A549 (cell line): ENCODE results near the gene ECM2. TPM values are rescaled to one million over a fixed set of nuclear protein-coding genes. Genes with fewer than 3 reads are reported as not detected.

Source experiments
- ATAC-seq, 2 experiments: fragments of 200-7000 bp in 1 of 2; fragments of >200 bp in 1 of 2; cut with Nextera tagmentation in 1 of 2; cut with Tn5 transposase in 1 of 2; 3 replicates each; pipeline versions ENCODE4 v1.8.0 to v1.9.1; 2018 to 2020; ENCODE audit warnings: mild to moderate bottlenecking in 1 of 2, moderate library complexity in 1 of 2
- CTCF ChIA-PET: fragments of 300-600 bp; sonication (Branson Sonifier 250); formaldehyde crosslinking; extraction: SDS; loops from one replicate; lab custom pipeline; 2021; ENCODE audit warnings: antibody characterized with exemption, inconsistent platforms; lab: Yijun Ruan, JAX
- POLR2A ChIA-PET: fragments of 350-600 bp; formaldehyde crosslinking; extraction: SDS; loops from one replicate; lab custom pipeline; 2021; ENCODE audit warnings: antibody characterized with exemption, inconsistent platforms; lab: Yijun Ruan, JAX
- DNase-seq, 2 experiments: peaks; one replicate each; pipeline versions ENCODE4 v3.0.0 to v3.0.0-alpha.2; 2011 to 2016; ENCODE audit warnings: low read depth in 1 of 2, low spot score in 1 of 2
- FAIRE-seq: peaks from 2 replicates; lab custom pipeline; 2011; peaks lifted over from hg19 to GRCh38; lab: Jason Lieb, UNC
- H3K27ac ChIP-seq, 2 experiments: fragments of >200 bp; sonication (Bioruptor Twin); formaldehyde crosslinking; 3 replicates each; pipeline ENCODE4 v1.5.1; 2016 to 2017
- H3K4me1 ChIP-seq: fragments of >200 bp; sonication (Bioruptor Twin); formaldehyde crosslinking; 3 replicates; pipeline ENCODE4 v1.6.1; 2016
- H3K4me2 ChIP-seq: fragments of >200 bp; sonication (Bioruptor Twin); formaldehyde crosslinking; 3 replicates; pipeline ENCODE4 v1.6.1; 2016
- H3K4me3 ChIP-seq: fragments of >200 bp; sonication (Bioruptor Twin); formaldehyde crosslinking; 3 replicates; pipeline ENCODE4 v1.5.1; 2016
- H3K9me3 ChIP-seq: fragments of >200 bp; sonication (Bioruptor Twin); formaldehyde crosslinking; 3 replicates; pipeline ENCODE4 v1.6.1; 2016
- BCL3 ChIP-seq: fragments of >200 bp; sonication (Bioruptor Twin); formaldehyde crosslinking; IDR thresholded peaks from 3 replicates; pipeline ENCODE4 v1.6.1; 2016
- BHLHE40 ChIP-seq: IDR thresholded peaks from 2 replicates; pipeline ENCODE4 v1.6.1; 2012; ENCODE audit warnings: low read depth, low read length, inconsistent platforms
- CHD4 ChIP-seq: fragments of 200-600 bp; sonication (generic); IDR thresholded peaks from 2 replicates; pipeline ENCODE4 v1.6.1; 2016; ENCODE audit warnings: antibody characterized with exemption, mild to moderate bottlenecking, borderline replicate concordance
- CTCF ChIP-seq: fragments of >200 bp; sonication (Bioruptor Twin); formaldehyde crosslinking; IDR thresholded peaks from 3 replicates; pipeline ENCODE4 v1.5.1; 2016
- EHF ChIP-seq: fragments of 250-450 bp; sonication (Bioruptor Pico); IDR thresholded peaks from 2 replicates; pipeline ENCODE4 v1.5.0; 2020; ENCODE audit warnings: mild to moderate bottlenecking
- ESRRA ChIP-seq: fragments of 150-350 bp; IDR thresholded peaks from 2 replicates; pipeline ENCODE4 v1.6.1; 2014; ENCODE audit warnings: mild to moderate bottlenecking, low read length, borderline replicate concordance
- FOSB ChIP-seq: fragments of 250-450 bp; sonication (Bioruptor Pico); IDR thresholded peaks from 2 replicates; pipeline ENCODE4 v1.5.0; 2020; ENCODE audit warnings: mild to moderate bottlenecking, moderate library complexity
- HOXA7 ChIP-seq: fragments of 250-450 bp; sonication (Bioruptor Pico); IDR thresholded peaks from 2 replicates; pipeline ENCODE4 v1.5.0; 2020; ENCODE audit warnings: mild to moderate bottlenecking, moderate library complexity
- HOXB5 ChIP-seq: fragments of 250-450 bp; sonication (Bioruptor Pico); IDR thresholded peaks from 2 replicates; pipeline ENCODE4 v1.5.0; 2020; ENCODE audit warnings: mild to moderate bottlenecking, moderate library complexity
- JUNB ChIP-seq: fragments of >200 bp; sonication (Bioruptor Twin); formaldehyde crosslinking; IDR thresholded peaks from 2 replicates; pipeline ENCODE4 v1.6.1; 2016
- MAFK ChIP-seq: fragments of 450-650 bp; IDR thresholded peaks from 2 replicates; pipeline ENCODE4 v1.6.1; 2014; ENCODE audit not compliant: partially characterized antibody
- MAX ChIP-seq: IDR thresholded peaks from 2 replicates; pipeline ENCODE4 v1.6.1; 2012
- NR3C1 ChIP-seq: fragments of >200 bp; sonication (Bioruptor Twin); formaldehyde crosslinking; IDR thresholded peaks from 3 replicates; pipeline ENCODE4 v1.6.1; 2017
- PBX3 ChIP-seq: IDR thresholded peaks from 2 replicates; pipeline ENCODE4 v1.6.1; 2012
- POLR2AphosphoS2 ChIP-seq: conservative IDR thresholded peaks from 2 replicates; pipeline ENCODE4 v1.6.1; 2012; ENCODE audit warnings: low read length, improper control_type of control experiment, inconsistent platforms
- REST ChIP-seq: fragments of 200-600 bp; sonication (generic); IDR thresholded peaks from 2 replicates; pipeline ENCODE4 v1.6.1; 2016; ENCODE audit warnings: antibody characterized with exemption, mild to moderate bottlenecking, moderate library complexity
- RNF2 ChIP-seq: fragments of 200-600 bp; sonication (generic); IDR thresholded peaks from 2 replicates; pipeline ENCODE4 v1.6.1; 2016; ENCODE audit warnings: low read depth, mild to moderate bottlenecking, antibody characterized with exemption, moderate library complexity, borderline replicate concordance
- SMC3 ChIP-seq: fragments of >200 bp; sonication (Bioruptor Twin); formaldehyde crosslinking; IDR thresholded peaks from 3 replicates; pipeline ENCODE4 v1.6.1; 2018; ENCODE audit warnings: inconsistent platforms
- TP53 ChIP-seq: fragments of 250-450 bp; sonication (Bioruptor Pico); IDR thresholded peaks from 2 replicates; pipeline ENCODE4 v1.5.0; 2021; ENCODE audit warnings: mild to moderate bottlenecking, moderate library complexity
- WGBS: methylation state at CpG from one replicate; pipeline ENCODE4 v1.1.6; 2017; ENCODE audit errors: missing lambda C conversion rate; 5-methylcytosine and 5-hydroxymethylcytosine counted together
- polyA plus RNA-seq, 4 experiments: library from polyadenylated mRNA; depleted of rRNA in 3 of 4; stranded (reverse); fragments of >200 nt; fragmentation: RNase III in 1 of 4; extraction: RNeasy Plus Mini Kit Qiagen cat#74134 plus additional on column Dnase treatment in 1 of 4; gene quantifications; 2 replicates in 3 of 4; 3 replicates in 1 of 4; pipeline ENCODE4 v1.2.3, GENCODE V29; 2011 to 2017
- TF ChIP-seq, protein P1 (sequence below): fragments of 250-450 bp; sonication (Bioruptor Pico); IDR thresholded peaks from 2 replicates; pipeline ENCODE4 v1.5.0; 2020; ENCODE audit warnings: low read depth, mild to moderate bottlenecking, moderate library complexity

Gene ECM2
- polyA plus RNA-seq, 2 of the 4 experiments (the other 2 are of a cell fraction), result 0.35 to 0.43 TPM

DNA sequence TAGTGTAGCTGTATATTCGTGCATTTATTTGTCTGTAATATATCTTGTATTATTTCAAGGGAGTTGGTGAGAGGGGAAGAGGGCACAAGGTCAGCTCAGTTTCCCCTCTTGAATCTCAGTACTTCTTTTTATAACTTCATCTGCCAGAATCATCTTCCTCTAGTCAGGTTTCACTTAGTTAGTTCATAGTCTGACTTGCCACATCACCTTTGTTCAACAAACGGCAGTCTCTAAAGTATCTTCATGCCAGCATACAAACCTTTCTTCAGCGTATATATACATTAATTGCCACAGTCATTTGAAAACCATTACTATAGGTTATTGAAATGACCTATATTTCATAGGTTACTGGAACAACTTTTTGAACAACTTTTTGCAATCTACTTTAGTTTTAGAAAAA, 1.6 kb downstream of the ECM2 start:
- CTCF ChIA-PET, result interaction anchor here (0.6 kb wide), 1 partner anchor 32 kb away, joined by 3 read pairs; no protein-coding TSS in a partner anchor
- FAIRE-seq (no peak), ATAC-seq (no peak), DNase-seq (no peak)
- POLR2A ChIA-PET, result no interaction called here
- 85% methylated on average over 3 of the region's 3 CpGs for WGBS
- TF ChIP-seq CTCF (no peak), REST (no peak), CHD4 (no peak), NR3C1 (no peak), HOXB5 (CRISPR knock-in tag) (no peak), MAFK (no peak), TP53 (no peak), MAX (no peak)
- TF ChIP-seq, protein P1, sequence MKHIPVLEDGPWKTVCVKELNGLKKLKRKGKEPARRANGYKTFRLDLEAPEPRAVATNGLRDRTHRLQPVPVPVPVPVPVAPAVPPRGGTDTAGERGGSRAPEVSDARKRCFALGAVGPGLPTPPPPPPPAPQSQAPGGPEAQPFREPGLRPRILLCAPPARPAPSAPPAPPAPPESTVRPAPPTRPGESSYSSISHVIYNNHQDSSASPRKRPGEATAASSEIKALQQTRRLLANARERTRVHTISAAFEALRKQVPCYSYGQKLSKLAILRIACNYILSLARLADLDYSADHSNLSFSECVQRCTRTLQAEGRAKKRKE (CRISPR knock-in tag), result no peak
- H3K9me3 ChIP-seq, result no peaks in the 10 kb centered on the region
- no peaks in the 10 kb centered on the region for H3K4me1 ChIP-seq
- H3K4me3 ChIP-seq, result no peak overlapping the region
- no peak overlapping the region for H3K27ac ChIP-seq
- no peak overlapping the region for H3K4me2 ChIP-seq

- H3K4me1 ChIP-seq, result no peaks in the 10 kb centered on the region
- no peak overlapping the region for H3K27ac ChIP-seq
- H3K4me3 ChIP-seq, result no peak overlapping the region
- POLR2A ChIA-PET, result no interaction called here
- no peak for ATAC-seq
- no peaks in the 10 kb centered on the region for H3K9me3 ChIP-seq
- FAIRE-seq, result no peak
- DNase-seq, result no peak
- TF ChIP-seq BHLHE40 (no peak), ESRRA (no peak), TP53 (no peak), POLR2AphosphoS2 (no peak), FOSB (CRISPR knock-in tag) (no peak), SMC3 (no peak), JUNB (no peak), HOXA7 (no peak), NR3C1 (no peak), RNF2 (no peak), EHF (CRISPR knock-in tag) (no peak), BCL3 (no peak), PBX3 (no peak)
- TF ChIP-seq, all 56 proteins: peak for 0
- H3K4me2 ChIP-seq, result no peak overlapping the region
- CTCF ChIA-PET, result no interaction called here
Measured at GRCh38 chr9:92530893-92531292, 4.9 kb downstream of the ECM2 start.
